GM12874 (cell line): Measurements from ENCODE around the gene SPTAN1.

Source experiments
- CTCF ChIP-seq: IDR thresholded peaks from 2 replicates; pipeline ENCODE4 v1.5.1; 2011; ENCODE audit warnings: low read depth, mild to moderate bottlenecking, control low read depth, low read length, moderate library complexity; ENCODE audit not compliant: insufficient read depth

The SPTAN1 gene

GRCh38 chr9:128593856-128594255 is 41.5 kb downstream of the SPTAN1 start:
- no peak for TF ChIP-seq CTCF

GRCh38 chr9:128595471-128595870 is 43.1 kb downstream of the SPTAN1 start:
- TF ChIP-seq CTCF: no peak

GRCh38 chr9:128600099-128600498 is 47.7 kb downstream of the SPTAN1 start:
- no peak for TF ChIP-seq CTCF

- no peak for TF ChIP-seq CTCF
Measured at GRCh38 chr9:128603697-128604096, 51.3 kb downstream of the SPTAN1 start.

- TF ChIP-seq CTCF: no peak
Measured at GRCh38 chr9:128607642-128608350, 55.4 kb downstream of the SPTAN1 start.

GRCh38 chr9:128610897-128611296 is 58.5 kb downstream of the SPTAN1 start:
- TF ChIP-seq CTCF: no peak

GRCh38 chr9:128611600-128612394 is 59.4 kb downstream of the SPTAN1 start:
- TF ChIP-seq CTCF: no peak
